GM06990 (cell line): ENCODE data around the gene APBB2.

Experiments used
- DNase-seq: peaks from one replicate; pipeline ENCODE4 v3.0.0-alpha.2; 2011; ENCODE audit not compliant: insufficient read length; ENCODE audit errors: extremely low read depth
- H3K27me3 ChIP-seq: replicated peaks from 2 replicates; pipeline ENCODE4 v1.6.0; 2011; ENCODE audit warnings: low read length; ENCODE audit not compliant: control insufficient read depth, insufficient read depth
- H3K36me3 ChIP-seq: 2 replicates; pipeline ENCODE4 v1.5.1; 2011; ENCODE audit warnings: low read length; ENCODE audit not compliant: control insufficient read depth, insufficient read depth
- H3K4me3 ChIP-seq: replicated peaks from 2 replicates; pipeline ENCODE4 v1.5.1; 2011; ENCODE audit warnings: low read depth, mild to moderate bottlenecking, control low read depth, low read length
- CTCF ChIP-seq: IDR thresholded peaks from 2 replicates; pipeline ENCODE4 v1.5.1; 2011; ENCODE audit warnings: low read length, control low read depth, mild to moderate bottlenecking, inconsistent platforms; ENCODE audit not compliant: insufficient read depth, poor library complexity, severe bottlenecking

Gene APBB2

DNA sequence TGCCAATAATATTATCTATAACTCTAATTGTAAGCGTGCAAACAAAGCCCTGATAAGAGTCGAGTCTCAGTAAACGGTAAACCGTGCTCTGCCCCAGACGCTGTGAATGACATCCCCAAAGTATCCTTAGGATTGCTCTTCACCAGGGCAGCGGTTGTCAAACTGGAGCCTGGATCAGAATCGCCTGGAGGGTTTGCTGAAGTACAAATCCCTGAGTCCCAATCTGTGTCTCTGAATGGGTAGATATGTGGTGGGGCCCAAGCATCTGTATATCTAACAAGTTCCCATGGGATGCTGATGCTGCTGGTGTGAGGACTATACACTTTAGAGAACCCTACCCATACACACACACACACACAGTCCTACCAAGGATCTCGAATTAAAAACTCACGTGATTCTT is 813 bp upstream of the APBB2 start:
- no peaks in the 10 kb centered on the region for H3K36me3 ChIP-seq
- H3K4me3 ChIP-seq = no peak overlapping the region
- TF ChIP-seq CTCF = no peak
- no peaks in the 10 kb centered on the region for H3K27me3 ChIP-seq
- no peak for DNase-seq

- peak overlapping the region; percentile 88 for H3K4me3 ChIP-seq
- no peak for TF ChIP-seq CTCF
- no peak for DNase-seq
- no peaks in the 10 kb centered on the region for H3K27me3 ChIP-seq
- H3K36me3 ChIP-seq = no peaks in the 10 kb centered on the region
These were observed 444 bp upstream of the APBB2 start for GRCh38 chr4:41214825-41215146.

DNA sequence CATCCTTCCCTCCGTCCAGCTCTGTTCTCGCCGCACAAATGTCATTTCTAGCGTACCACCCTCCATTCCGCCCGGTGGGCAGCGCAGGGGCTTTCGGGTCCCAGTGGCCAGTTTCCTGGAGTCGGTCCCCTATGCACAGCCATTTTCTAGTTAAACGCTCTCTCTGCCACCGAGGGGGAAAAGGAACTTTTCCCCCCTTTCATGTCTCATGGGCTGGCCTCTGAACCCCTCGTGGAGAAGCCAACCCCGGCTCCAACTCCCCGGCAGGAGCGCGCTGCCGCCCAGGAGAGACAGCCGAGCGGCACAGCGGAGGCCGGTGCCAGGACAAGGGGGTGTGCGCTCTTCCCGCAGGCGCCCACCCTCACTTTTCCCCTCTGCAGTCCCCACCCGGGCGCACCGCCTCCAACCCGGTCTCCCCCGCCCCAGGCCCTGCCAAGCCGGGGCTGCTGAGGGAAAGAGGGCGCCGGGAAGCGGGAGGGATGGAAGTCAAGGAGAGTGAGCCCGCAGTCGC is 662 bp downstream of the APBB2 start:
- no peak for TF ChIP-seq CTCF
- no peak for DNase-seq

GRCh38 chr4:41212616-41213203 is 1.6 kb downstream of the APBB2 start:
- Histone ChIP-seq H3K4me3 (peak overlapping the region; percentile 88), H3K27me3 (no peaks in the 10 kb centered on the region), H3K36me3 (no peaks in the 10 kb centered on the region)
- no peak for DNase-seq
- TF ChIP-seq CTCF = peak; percentile 67

More for the DNA sequence above, 662 bp downstream of the APBB2 start:
- Histone ChIP-seq H3K36me3 (no peaks in the 10 kb centered on the region), H3K27me3 (no peaks in the 10 kb centered on the region), H3K4me3 (peak overlapping the region; percentile 88)

- Histone ChIP-seq H3K4me3 (peak overlapping the region; percentile 88; the same call in 1 of the 2 replicates), H3K27me3 (no peaks in the 10 kb centered on the region), H3K36me3 (no peaks in the 10 kb centered on the region)
- DNase-seq = no peak
- no peak for TF ChIP-seq CTCF
These were observed 2.3 kb downstream of the APBB2 start for GRCh38 chr4:41211951-41212615.
